Activated CD4-positive, alpha-beta T cell treated with anti-CD3 and anti-CD28 coated beads, Interleukin-2, amount 10 ng/mL, durations not matched to agents 7 days and 5 days (primary cell): ENCODE results near the gene CDS2. TPM values are rescaled to one million over a fixed set of nuclear protein-coding genes. Genes with fewer than 3 reads are reported as not detected.
A peak's percentile ranks its signal among the peaks of the same experiment; 100 is the strongest.

Source experiments
- CTCF ChIA-PET: fragments of 350-600 bp; sonication (Branson Sonifier 250); formaldehyde crosslinking; loops from one replicate; lab custom pipeline; 2021; ENCODE audit warnings: antibody characterized with exemption; lab: Charles Lee
- POLR2A ChIA-PET: fragments of 350-600 bp; sonication (Branson Sonifier 250); formaldehyde crosslinking; loops from one replicate; lab custom pipeline; 2021; ENCODE audit warnings: antibody characterized with exemption; lab: Charles Lee
- DNase-seq: peaks from one replicate; pipeline ENCODE4 v3.0.0-alpha.2; 2020
- H3K27ac Mint-ChIP-seq: one replicate; pipeline ENCODE4 v1.8.0; 2021; ENCODE audit warnings: mild to moderate bottlenecking, moderate library complexity, mixed read lengths
- H3K27me3 Mint-ChIP-seq: one replicate; pipeline ENCODE4 v1.8.0; 2021; ENCODE audit warnings: mixed read lengths
- H3K36me3 Mint-ChIP-seq: one replicate; pipeline ENCODE4 v1.8.0; 2021; ENCODE audit warnings: low read depth, mixed read lengths
- H3K4me1 Mint-ChIP-seq: one replicate; pipeline ENCODE4 v1.8.0; 2021; ENCODE audit warnings: mixed read lengths
- H3K4me3 Mint-ChIP-seq: one replicate; pipeline ENCODE4 v1.8.0; 2021; ENCODE audit warnings: mild to moderate bottlenecking, moderate library complexity, mixed read lengths
- H3K9me3 Mint-ChIP-seq: one replicate; pipeline ENCODE4 v1.8.0; 2021; ENCODE audit warnings: mixed read lengths
- total RNA-seq, 2 experiments: library from RNA; stranded (reverse); gene quantifications; one replicate each; pipeline ENCODE4 v1.2.3, GENCODE V29; 2021

CDS2 gene
- total RNA-seq, 2 experiments from 2014 or later = 54.5 to 58.4 TPM

DNA sequence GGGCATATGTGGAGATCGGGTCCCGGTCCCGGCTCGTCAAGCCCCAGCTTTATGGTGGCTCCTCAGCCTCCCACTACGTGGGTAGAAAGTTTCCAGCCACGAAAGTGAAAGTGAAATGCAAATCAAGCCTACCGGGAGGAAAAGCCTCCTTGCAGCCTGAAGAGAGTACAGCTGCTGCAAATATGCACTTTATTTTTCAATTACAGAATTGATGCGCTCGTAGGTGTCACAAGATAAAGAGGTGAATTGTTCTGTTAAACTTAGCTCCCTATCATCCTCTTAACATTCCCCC, 6.7 kb upstream of the CDS2 start:
- Mint-ChIP-seq H3K27me3 (no peaks in the 10 kb centered on the region), H3K4me3 (peak overlapping the region; percentile 94), H3K36me3 (peaks cover 43% of the 10 kb centered on the region), H3K4me1 (peaks cover 71% of the 10 kb centered on the region), H3K9me3 (no peaks in the 10 kb centered on the region), H3K27ac (peak overlapping the region; percentile 99)
- ChIA-PET CTCF (interaction anchor here (0.9 to 2.3 kb wide), 7 partner anchors 8 to 121 kb away, joined by 3 to 8 read pairs (median 4); no protein-coding TSS in a partner anchor), POLR2A (interaction anchor here (0.6 to 0.9 kb wide), 2 partner anchors 9 to 306 kb away, joined by 3 to 6 read pairs; no protein-coding TSS in a partner anchor)
- no peak for DNase-seq

DNA sequence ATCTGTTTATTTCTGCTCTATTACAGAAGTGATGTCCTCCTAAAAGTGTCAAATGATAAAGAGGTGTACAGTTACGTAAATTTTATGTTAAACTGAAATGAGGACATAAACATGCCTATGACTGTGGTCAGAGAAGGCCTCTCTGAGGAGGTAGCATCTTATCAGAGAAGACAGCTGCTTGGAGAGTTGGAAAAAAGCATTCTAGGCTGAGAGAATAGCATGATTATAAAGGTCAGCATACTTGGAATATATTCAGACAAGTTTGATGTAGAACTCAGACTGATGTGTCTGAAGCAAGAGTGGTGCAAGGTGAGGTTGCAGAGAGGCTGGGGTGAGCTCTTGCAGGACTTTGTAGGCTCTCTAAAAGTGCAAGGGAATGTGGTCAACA, 3.9 kb upstream of the CDS2 start:
- DNase-seq = no peak
- no peaks in the 10 kb centered on the region for H3K27me3 Mint-ChIP-seq
- H3K4me1 Mint-ChIP-seq = peaks cover 63% of the 10 kb centered on the region
- POLR2A ChIA-PET = interaction anchor here (0.6 kb wide), 1 partner anchor 56 kb away, joined by 4 read pairs; no protein-coding TSS in a partner anchor
- no peak overlapping the region for H3K4me3 Mint-ChIP-seq
- CTCF ChIA-PET = no interaction called here
- H3K27ac Mint-ChIP-seq = no peak overlapping the region
- peaks cover 18% of the 10 kb centered on the region for H3K36me3 Mint-ChIP-seq
- H3K9me3 Mint-ChIP-seq = no peaks in the 10 kb centered on the region

DNA sequence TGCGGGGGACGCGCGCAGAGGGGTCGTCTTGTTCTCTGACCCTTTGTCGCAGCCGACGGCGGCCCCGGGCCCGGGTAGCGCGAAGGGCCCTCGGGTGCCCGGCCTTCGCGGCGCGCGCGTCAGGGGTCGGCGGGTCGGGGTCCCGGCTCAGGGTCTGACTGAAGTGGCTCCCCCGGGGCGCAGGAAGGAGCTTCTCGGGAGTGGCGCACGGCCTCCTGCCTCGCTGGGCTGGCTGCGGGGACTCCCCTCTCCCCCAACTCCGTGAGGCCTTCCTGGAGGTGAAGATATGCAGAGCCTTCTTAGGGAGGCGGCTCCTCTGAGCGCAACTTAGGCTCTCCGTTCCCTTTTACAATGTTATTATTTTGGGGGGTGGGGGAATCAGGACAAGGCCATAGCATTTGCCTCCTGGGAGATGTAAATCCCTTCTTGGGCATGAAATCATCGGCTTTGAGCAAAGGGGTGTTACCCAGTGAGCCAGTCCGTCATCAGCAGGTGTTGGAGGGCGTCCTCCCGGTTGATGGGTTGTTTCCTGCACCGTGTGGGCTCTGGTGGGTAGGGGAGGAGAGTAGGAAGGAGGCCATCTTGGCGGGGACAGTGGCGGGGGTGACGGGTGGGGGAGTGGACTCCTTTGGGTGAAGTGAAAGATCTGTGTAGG, 523 bp downstream of the CDS2 start:
- CTCF ChIA-PET = interaction anchor here (0.6 to 2.2 kb wide), 14 partner anchors 8 to 97 kb away, joined by 3 to 36 read pairs (median 6); no protein-coding TSS in a partner anchor
- H3K4me3 Mint-ChIP-seq = peak overlapping the region; percentile 97
- POLR2A ChIA-PET = no interaction called here
- peak overlapping the region; percentile 97 for H3K27ac Mint-ChIP-seq
- H3K27me3 Mint-ChIP-seq = no peaks in the 10 kb centered on the region
- peaks cover 57% of the 10 kb centered on the region for H3K4me1 Mint-ChIP-seq
- DNase-seq = peak; percentile 84
- no peaks in the 10 kb centered on the region for H3K9me3 Mint-ChIP-seq
- H3K36me3 Mint-ChIP-seq = peaks cover 11% of the 10 kb centered on the region

DNA sequence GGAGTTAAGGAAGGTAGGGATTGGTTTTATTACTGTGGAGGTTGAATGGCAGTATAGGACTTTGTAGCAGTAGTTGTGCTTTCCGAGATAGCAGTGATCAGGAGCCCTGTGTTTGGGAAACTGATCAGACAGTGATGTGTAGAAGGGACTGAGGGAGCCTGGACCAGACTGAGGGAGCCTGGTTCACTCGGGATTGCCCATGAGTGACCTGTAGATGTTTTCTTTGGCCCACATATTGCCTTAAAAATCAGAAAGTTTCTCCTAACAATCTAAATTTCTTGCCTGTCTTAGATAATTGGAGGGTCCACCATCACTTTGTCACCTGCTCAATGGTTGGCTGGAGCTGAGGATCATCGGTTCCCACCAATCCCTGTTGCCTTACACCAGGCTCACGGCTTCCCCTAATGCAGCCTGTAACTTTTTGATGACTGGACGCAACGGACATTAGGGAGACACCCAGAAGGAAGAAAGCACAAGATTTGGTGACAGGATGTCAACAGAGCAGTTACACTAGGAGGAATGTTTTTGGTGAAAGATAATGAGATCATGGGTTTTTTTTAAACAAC, 1.1 kb downstream of the CDS2 start:
- H3K4me1 Mint-ChIP-seq = peaks cover 51% of the 10 kb centered on the region
- H3K4me3 Mint-ChIP-seq = peak overlapping the region; percentile 97
- peaks cover 9% of the 10 kb centered on the region for H3K36me3 Mint-ChIP-seq
- no peak for DNase-seq
- ChIA-PET CTCF (interaction anchor here (0.7 to 2.2 kb wide), 6 partner anchors 9 to 94 kb away, joined by 3 to 36 read pairs (median 8); no protein-coding TSS in a partner anchor), POLR2A (no interaction called here)
- H3K27ac Mint-ChIP-seq = peak overlapping the region; percentile 97
- no peaks in the 10 kb centered on the region for H3K9me3 Mint-ChIP-seq
- H3K27me3 Mint-ChIP-seq = no peaks in the 10 kb centered on the region

DNA sequence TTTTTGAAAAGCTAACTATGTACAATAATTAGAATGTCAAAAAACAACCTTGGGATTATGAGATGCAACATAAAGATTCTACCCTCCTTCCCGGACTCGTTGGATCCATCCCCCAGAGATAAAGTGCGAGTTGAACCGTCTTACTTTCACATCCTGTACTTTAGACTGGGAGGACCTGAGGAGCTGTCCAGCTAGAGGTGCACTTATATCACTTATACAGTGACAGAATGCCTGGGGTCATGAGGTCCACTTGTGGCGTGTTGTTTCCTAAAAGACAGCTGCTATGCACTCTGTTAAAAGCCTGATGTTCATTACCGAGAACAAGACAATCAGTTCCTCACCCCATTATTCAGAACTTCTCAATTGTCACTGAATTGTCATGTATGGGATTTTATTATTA, 2.1 kb downstream of the CDS2 start:
- H3K27me3 Mint-ChIP-seq = no peaks in the 10 kb centered on the region
- peaks cover 8% of the 10 kb centered on the region for H3K36me3 Mint-ChIP-seq
- CTCF ChIA-PET = interaction anchor here (0.7 to 1.2 kb wide), 3 partner anchors 13 to 76 kb away, joined by 3 read pairs; no protein-coding TSS in a partner anchor
- peak overlapping the region; percentile 97 for H3K27ac Mint-ChIP-seq
- H3K9me3 Mint-ChIP-seq = no peaks in the 10 kb centered on the region
- peak overlapping the region; percentile 97 for H3K4me3 Mint-ChIP-seq
- POLR2A ChIA-PET = no interaction called here
- DNase-seq = no peak
- H3K4me1 Mint-ChIP-seq = peaks cover 46% of the 10 kb centered on the region

DNA sequence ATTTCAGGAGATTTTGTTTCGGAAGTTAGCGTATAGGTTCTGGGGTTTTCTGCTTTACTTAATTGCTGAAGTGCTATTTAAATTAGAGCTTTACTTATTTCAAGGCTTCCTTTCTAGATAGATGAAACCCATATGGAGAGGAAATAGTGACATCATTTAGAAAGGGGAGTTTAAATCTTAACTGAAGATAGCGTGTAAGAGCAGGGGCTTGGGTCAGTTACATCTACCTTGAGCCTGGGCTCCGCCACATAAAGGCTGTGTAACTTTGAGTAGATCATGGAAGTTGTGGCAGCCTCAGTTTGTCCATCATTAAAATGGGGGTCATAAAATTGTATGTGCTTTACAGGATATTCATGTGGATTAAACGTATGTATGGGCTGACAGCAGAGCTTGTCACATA, 4.7 kb downstream of the CDS2 start:
- Mint-ChIP-seq H3K9me3 (no peaks in the 10 kb centered on the region), H3K4me3 (no peak overlapping the region), H3K27ac (no peak overlapping the region), H3K27me3 (no peaks in the 10 kb centered on the region), H3K4me1 (peaks cover 27% of the 10 kb centered on the region), H3K36me3 (peaks cover 9% of the 10 kb centered on the region)
- ChIA-PET CTCF (interaction anchor here (0.9 to 1.6 kb wide), 2 partner anchors 10 to 55 kb away, joined by 3 to 8 read pairs; no protein-coding TSS in a partner anchor), POLR2A (no interaction called here)
- no peak for DNase-seq

DNA sequence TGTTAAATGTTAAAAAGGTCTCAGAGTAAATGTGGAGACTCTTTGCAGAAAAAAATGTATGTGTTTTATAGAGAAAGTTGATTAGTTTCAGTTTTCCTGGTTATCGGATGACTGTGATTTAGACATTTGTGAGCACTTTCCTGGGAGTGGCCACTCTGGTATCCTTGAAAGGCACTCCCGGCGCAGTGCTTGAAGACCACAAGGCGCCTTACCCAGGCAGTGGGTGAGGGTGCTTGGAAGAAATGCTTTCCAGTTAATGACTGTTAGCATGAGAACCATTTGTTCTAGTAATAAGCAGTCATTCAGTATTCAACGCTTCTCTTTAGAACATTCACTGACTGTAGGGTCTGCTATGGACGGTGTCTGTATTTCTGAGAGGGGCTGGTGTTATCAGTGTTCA, 7.2 kb downstream of the CDS2 start:
- ChIA-PET CTCF (interaction anchor here (0.6 kb wide), 1 partner anchor 395 kb away, joined by 3 read pairs; no protein-coding TSS in a partner anchor), POLR2A (no interaction called here)
- Mint-ChIP-seq H3K4me1 (peaks cover 14% of the 10 kb centered on the region), H3K27me3 (no peaks in the 10 kb centered on the region), H3K36me3 (peaks cover 1% of the 10 kb centered on the region), H3K9me3 (no peaks in the 10 kb centered on the region), H3K27ac (no peak overlapping the region), H3K4me3 (no peak overlapping the region)
- DNase-seq = no peak

DNA sequence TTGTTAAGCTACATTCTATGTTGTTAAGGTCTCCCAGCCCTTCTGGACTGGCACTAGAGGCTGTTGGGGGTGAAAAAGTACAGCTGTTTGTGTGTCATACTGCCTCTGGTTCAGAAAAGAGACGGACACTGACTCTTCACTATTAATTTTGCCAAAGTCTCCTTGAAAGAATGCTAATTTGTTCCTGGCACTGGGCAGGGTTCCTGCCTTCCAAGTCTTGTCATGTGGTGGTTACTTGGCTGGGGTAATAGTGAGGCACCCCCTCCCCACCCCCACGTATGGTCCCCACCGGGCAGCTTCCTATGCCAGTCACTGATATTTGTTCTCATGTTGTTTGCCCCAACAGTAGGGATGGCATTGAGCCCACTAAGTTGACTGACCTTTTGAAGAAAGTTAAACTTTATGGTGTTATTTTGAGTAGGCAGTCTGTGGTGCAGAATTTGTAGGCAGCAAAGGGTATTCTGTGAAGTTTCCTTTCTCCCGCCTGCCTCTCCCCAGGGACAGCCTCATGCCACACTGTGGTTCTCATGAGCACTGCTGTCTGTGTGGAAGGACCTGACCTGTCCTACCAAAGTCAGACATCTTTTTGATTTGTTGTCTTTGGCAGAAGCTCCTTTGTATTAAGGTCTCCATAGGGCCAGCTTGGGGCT, 8.7 kb downstream of the CDS2 start:
- no peak for DNase-seq
- H3K27me3 Mint-ChIP-seq = no peaks in the 10 kb centered on the region
- H3K27ac Mint-ChIP-seq = no peak overlapping the region
- no peak overlapping the region for H3K4me3 Mint-ChIP-seq
- H3K36me3 Mint-ChIP-seq = peaks cover 1% of the 10 kb centered on the region
- ChIA-PET CTCF (interaction anchor here (2.2 kb wide), 1 partner anchor 9 kb away, joined by 8 read pairs; the partner anchor contains the start of gene CDS2), POLR2A (no interaction called here)
- H3K4me1 Mint-ChIP-seq = peaks cover 20% of the 10 kb centered on the region
- H3K9me3 Mint-ChIP-seq = no peaks in the 10 kb centered on the region

DNA sequence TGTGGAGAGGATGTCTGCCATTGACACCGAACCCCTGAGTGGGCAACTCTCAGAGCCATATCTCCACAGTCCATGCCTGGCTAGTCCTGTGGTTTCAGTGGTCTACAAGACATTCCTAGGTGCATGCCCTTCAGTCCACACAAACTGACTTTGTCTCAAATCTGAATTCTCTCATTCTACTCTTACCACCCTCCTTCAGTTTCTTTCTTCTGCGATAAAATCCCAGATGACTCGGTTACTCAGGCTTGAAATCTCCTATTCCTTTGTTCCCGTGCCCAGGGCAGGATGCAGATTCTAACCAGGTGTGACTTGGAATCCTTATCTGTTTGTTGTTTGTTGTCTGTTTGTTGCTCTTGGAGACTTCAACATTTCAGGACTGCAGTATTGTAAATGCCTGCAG, 9.3 kb downstream of the CDS2 start:
- no peak for DNase-seq
- Mint-ChIP-seq H3K27ac (no peak overlapping the region), H3K27me3 (no peaks in the 10 kb centered on the region), H3K36me3 (peaks cover 1% of the 10 kb centered on the region), H3K9me3 (no peaks in the 10 kb centered on the region), H3K4me3 (no peak overlapping the region), H3K4me1 (peaks cover 21% of the 10 kb centered on the region)
- ChIA-PET POLR2A (no interaction called here), CTCF (interaction anchor here (2.2 kb wide), 1 partner anchor 9 kb away, joined by 8 read pairs; the partner anchor contains the start of gene CDS2)

DNA sequence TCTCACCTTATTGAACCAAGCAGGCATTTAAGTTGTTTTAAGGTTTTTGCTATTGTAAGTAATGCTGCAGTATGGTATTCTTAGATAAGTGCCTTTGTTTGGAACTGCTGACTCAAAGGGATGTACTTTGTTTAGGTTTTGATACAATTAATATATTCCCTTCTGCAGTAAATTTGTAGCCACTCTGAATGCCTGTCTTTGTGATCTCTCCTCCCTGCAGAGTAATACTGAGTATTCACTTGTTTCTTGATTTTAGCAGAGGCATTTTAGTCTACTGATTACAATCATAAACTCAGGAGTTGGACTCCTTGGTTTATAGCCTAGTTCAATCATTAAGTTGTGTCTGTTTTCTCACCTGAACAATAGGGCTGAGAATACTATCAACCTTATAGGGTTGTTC, 13.4 kb downstream of the CDS2 start:
- DNase-seq = no peak
- POLR2A ChIA-PET = no interaction called here
- peaks cover 23% of the 10 kb centered on the region for H3K4me1 Mint-ChIP-seq
- no peaks in the 10 kb centered on the region for H3K9me3 Mint-ChIP-seq
- H3K27ac Mint-ChIP-seq = no peak overlapping the region
- no peaks in the 10 kb centered on the region for H3K27me3 Mint-ChIP-seq
- no peak overlapping the region for H3K4me3 Mint-ChIP-seq
- peaks cover 3% of the 10 kb centered on the region for H3K36me3 Mint-ChIP-seq
- CTCF ChIA-PET = no interaction called here

DNA sequence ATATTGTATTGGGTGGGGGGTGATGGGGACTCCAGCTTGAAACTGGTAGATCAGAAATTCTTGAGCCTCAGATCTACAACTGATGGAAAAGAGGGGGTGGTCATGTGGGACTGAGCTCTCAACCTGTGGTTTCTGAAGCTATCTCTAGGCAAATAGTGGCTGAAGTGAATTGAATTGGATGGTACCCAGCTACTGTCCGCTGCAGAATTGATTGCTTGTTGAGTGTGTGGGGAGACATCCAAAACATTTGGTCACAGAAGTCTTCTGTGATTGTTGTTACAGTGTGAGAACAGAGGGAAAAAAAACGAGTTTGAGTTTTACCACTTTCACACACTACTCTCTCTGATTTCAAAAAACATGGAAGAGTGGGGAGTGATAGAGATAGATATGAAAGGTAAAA, 14.8 kb downstream of the CDS2 start:
- Mint-ChIP-seq H3K36me3 (peaks cover 7% of the 10 kb centered on the region), H3K4me3 (no peak overlapping the region), H3K9me3 (no peaks in the 10 kb centered on the region), H3K4me1 (peaks cover 29% of the 10 kb centered on the region), H3K27me3 (no peaks in the 10 kb centered on the region), H3K27ac (no peak overlapping the region)
- DNase-seq = no peak
- ChIA-PET POLR2A (no interaction called here), CTCF (interaction anchor here (0.5 to 1.3 kb wide), 5 partner anchors 15 to 64 kb away, joined by 3 to 9 read pairs (median 3); partner anchors contain the start of gene CDS2)

DNA sequence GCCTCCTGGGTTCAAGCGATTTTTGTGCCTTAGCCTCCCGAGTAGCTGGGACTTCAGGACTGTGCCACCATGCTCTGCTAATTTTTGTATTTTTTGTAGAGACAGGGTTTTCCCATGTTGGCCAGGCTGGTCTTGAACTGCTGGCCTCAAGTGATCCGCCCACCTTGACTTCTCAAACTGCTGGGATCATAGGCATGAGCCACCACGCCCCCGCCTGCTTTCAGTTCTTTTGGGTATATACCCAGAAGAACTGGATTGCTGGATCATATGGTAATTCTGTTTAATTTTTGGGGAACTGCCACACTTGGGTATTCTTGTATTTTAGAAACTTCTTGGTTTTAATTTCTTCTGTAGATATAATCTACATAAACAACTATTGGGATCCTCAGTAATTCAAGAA, 17.0 kb downstream of the CDS2 start:
- Mint-ChIP-seq H3K4me3 (no peak overlapping the region), H3K27me3 (no peaks in the 10 kb centered on the region), H3K27ac (no peak overlapping the region), H3K36me3 (peaks cover 7% of the 10 kb centered on the region), H3K9me3 (no peaks in the 10 kb centered on the region), H3K4me1 (peaks cover 40% of the 10 kb centered on the region)
- POLR2A ChIA-PET = no interaction called here
- CTCF ChIA-PET = no interaction called here
- no peak for DNase-seq
